IMR-90 (cell line): ENCODE results near the gene KRT7. TPM values are rescaled to one million over a fixed set of nuclear protein-coding genes. Genes with fewer than 3 reads are reported as not detected.

Experiments
- ATAC-seq: fragments of 200-7000 bp; cut with Tn5 transposase; 2 replicates; pipeline ENCODE4 v1.9.1; 2020; ENCODE audit warnings: low read depth, mild to moderate bottlenecking, moderate library complexity
- BruUV-seq: library from RNA; stranded (reverse); fragments of 400-500 nt; replicated peaks from 2 replicates; lab custom pipeline; 2021; lab: Mats Ljungman, UMichigan
- CTCF ChIA-PET: fragments of 300-600 bp; formaldehyde crosslinking; extraction: SDS; loops from one replicate; lab custom pipeline; 2021; ENCODE audit warnings: antibody characterized with exemption; lab: Yijun Ruan, JAX
- POLR2A ChIA-PET: fragments of 300-600 bp; sonication (Branson Sonifier 250); formaldehyde crosslinking; loops from one replicate; lab custom pipeline; 2022; ENCODE audit warnings: antibody characterized with exemption; ENCODE audit not compliant: unreplicated experiment; lab: Charles Lee
- DNase-seq: peaks from one replicate; pipeline ENCODE4 v3.0.0; 2013
- H2AFZ ChIP-seq: replicated peaks from 2 replicates; pipeline ENCODE3; 2013; ENCODE audit warnings: low read length, mild to moderate bottlenecking; ENCODE audit not compliant: poor library complexity
- H2AK5ac ChIP-seq: 2 replicates; pipeline ENCODE4 v1.6.1; 2013; ENCODE audit warnings: low read depth, low read length, inconsistent platforms
- H2AK9ac ChIP-seq: replicated peaks from 2 replicates; pipeline ENCODE3; 2013; ENCODE audit warnings: mild to moderate bottlenecking, low read depth, low read length, moderate library complexity; ENCODE audit not compliant: poor library complexity
- H2BK120ac ChIP-seq: 2 replicates; pipeline ENCODE4 v1.6.1; 2013; ENCODE audit warnings: low read depth, low read length, inconsistent platforms
- H2BK15ac ChIP-seq: 3 replicates; pipeline ENCODE4 v1.6.1; 2013; ENCODE audit warnings: low read depth, low read length, inconsistent platforms
- H2BK20ac ChIP-seq: 2 replicates; pipeline ENCODE4 v1.6.1; 2013; ENCODE audit warnings: low read depth, mild to moderate bottlenecking, inconsistent platforms, low read length, moderate library complexity
- H2BK5ac ChIP-seq: 2 replicates; pipeline ENCODE4 v1.6.1; 2013; ENCODE audit warnings: mild to moderate bottlenecking, low read depth, low read length, inconsistent platforms; ENCODE audit not compliant: poor library complexity, severe bottlenecking
- H3K14ac ChIP-seq: replicated peaks from 2 replicates; pipeline ENCODE4 v1.6.1; 2013; ENCODE audit warnings: low read depth, low read length, inconsistent platforms
- H3K18ac ChIP-seq: 2 replicates; pipeline ENCODE4 v1.6.1; 2013; ENCODE audit warnings: low read depth, low read length, control low read depth
- H3K23ac ChIP-seq: 2 replicates; pipeline ENCODE4 v1.6.1; 2013; ENCODE audit warnings: low read depth, low read length, inconsistent platforms
- H3K27ac ChIP-seq: 2 replicates; pipeline ENCODE4 v1.5.1; 2013; ENCODE audit warnings: mild to moderate bottlenecking, control low read depth, low read length; ENCODE audit not compliant: insufficient read depth
- H3K27me3 ChIP-seq: 2 replicates; pipeline ENCODE4 v1.6.1; 2013; ENCODE audit warnings: low read length; ENCODE audit not compliant: control insufficient read depth, insufficient read depth
- H3K36me3 ChIP-seq: 2 replicates; pipeline ENCODE4 v1.6.1; 2013; ENCODE audit warnings: low read length, mixed read lengths; ENCODE audit not compliant: control insufficient read depth, insufficient read depth
- H3K4ac ChIP-seq: 2 replicates; pipeline ENCODE4 v1.6.1; 2013; ENCODE audit warnings: low read depth, low read length, inconsistent platforms
- H3K4me1 ChIP-seq: 2 replicates; pipeline ENCODE4 v1.6.1; 2013; ENCODE audit warnings: low read length, mixed read lengths; ENCODE audit not compliant: control insufficient read depth, insufficient read depth
- H3K4me2 ChIP-seq: 2 replicates; pipeline ENCODE4 v1.6.1; 2013; ENCODE audit warnings: low read depth, mild to moderate bottlenecking, control low read depth, low read length, moderate library complexity
- H3K4me3 ChIP-seq: 2 replicates; pipeline ENCODE4 v1.5.1; 2013; ENCODE audit warnings: low read depth, mild to moderate bottlenecking, control low read depth, low read length, moderate library complexity; ENCODE audit not compliant: insufficient read depth
- H3K56ac ChIP-seq: 2 replicates; pipeline ENCODE4 v1.6.1; 2013; ENCODE audit warnings: low read length, inconsistent platforms; ENCODE audit not compliant: insufficient read depth; ENCODE audit errors: extremely low read depth
- H3K79me1 ChIP-seq, 2 experiments: 2 replicates each; pipeline ENCODE4 v1.6.1; 2013; ENCODE audit warnings: low read length in 2 of 2, inconsistent platforms in 1 of 2, low read depth in 1 of 2
- H3K9ac ChIP-seq: 2 replicates; pipeline ENCODE4 v1.6.1; 2013; ENCODE audit warnings: low read depth, low read length, control low read depth
- H3K9me1 ChIP-seq: 2 replicates; pipeline ENCODE4 v1.6.1; 2013; ENCODE audit warnings: low read length, inconsistent platforms; ENCODE audit not compliant: insufficient read depth
- H3K9me3 ChIP-seq: 2 replicates; pipeline ENCODE4 v1.6.1; 2013; ENCODE audit warnings: low read length; ENCODE audit not compliant: control insufficient read depth, insufficient read depth
- H4K20me1 ChIP-seq: 2 replicates; pipeline ENCODE4 v1.6.1; 2013; ENCODE audit warnings: low read length, inconsistent platforms; ENCODE audit not compliant: insufficient read depth
- H4K5ac ChIP-seq: 2 replicates; pipeline ENCODE4 v1.6.1; 2013; ENCODE audit warnings: mild to moderate bottlenecking, low read depth, low read length, control low read depth
- H4K8ac ChIP-seq, 2 experiments: 2 replicates each; pipeline ENCODE4 v1.6.1; 2013; ENCODE audit warnings: low read depth in 2 of 2, low read length in 2 of 2, control low read depth in 1 of 2, inconsistent platforms in 1 of 2
- H4K91ac ChIP-seq: 2 replicates; pipeline ENCODE4 v1.6.1; 2013; ENCODE audit warnings: low read depth, low read length, inconsistent platforms; ENCODE audit not compliant: insufficient read depth
- CTCF ChIP-seq: conservative IDR thresholded peaks from 2 replicates; pipeline ENCODE4 v1.5.1; 2012; ENCODE audit warnings: mild to moderate bottlenecking, low read depth, low read length, improper control_type of control experiment
- FOS ChIP-seq: fragments of 150-350 bp; IDR thresholded peaks from 2 replicates; pipeline ENCODE4 v1.6.1; 2016; ENCODE audit warnings: low read depth, low read length
- MXI1 ChIP-seq: IDR thresholded peaks from 2 replicates; pipeline ENCODE4 v1.6.1; 2012; ENCODE audit warnings: low read depth, mild to moderate bottlenecking, low read length, moderate library complexity, borderline replicate concordance
- NFE2L2 ChIP-seq: fragments of 150-350 bp; IDR thresholded peaks from 2 replicates; pipeline ENCODE4 v1.6.1; 2016; ENCODE audit warnings: low read depth, mild to moderate bottlenecking, low read length
- POLR2A ChIP-seq: IDR thresholded peaks from 2 replicates; pipeline ENCODE4 v1.6.1; 2012; ENCODE audit warnings: mild to moderate bottlenecking, low read depth, low read length
- RAD21 ChIP-seq: IDR thresholded peaks from 2 replicates; pipeline ENCODE4 v1.6.1; 2012; ENCODE audit warnings: low read length, improper control_type of control experiment
- RFX5 ChIP-seq: IDR thresholded peaks from 2 replicates; pipeline ENCODE4 v1.8.0; 2012; ENCODE audit warnings: low read depth, mild to moderate bottlenecking, low read length, moderate library complexity
- SMC3 ChIP-seq: fragments of 150-350 bp; IDR thresholded peaks from 2 replicates; pipeline ENCODE4 v1.6.1; 2016; ENCODE audit warnings: low read depth, mild to moderate bottlenecking, antibody characterized with exemption, low read length, moderate library complexity
- WGBS, 2 experiments: methylation state at CpG; one replicate each; pipeline versions ENCODE4 v1.1.5 to v1.1.7; 2013; ENCODE audit warnings: missing lambda C conversion rate in 2 of 2; ENCODE audit not compliant: insufficient read length in 1 of 2; ENCODE audit errors: extremely low coverage in 2 of 2; 5-methylcytosine and 5-hydroxymethylcytosine counted together
- dilution Hi-C: fragments of 300-500 bp; cut with HindIII; formaldehyde crosslinking; loops from one replicate; pipeline ENCODE4 v1.14.3; 2018; ENCODE audit warnings: low sequenced_read_pairs; ENCODE audit not compliant: unreplicated experiment
- in situ Hi-C: fragments of 300-500 bp; cut with MboI; formaldehyde crosslinking; loops from 3 replicates; pipeline ENCODE4 v1.14.3; 2019; ENCODE audit warnings: low sequenced_read_pairs, inconsistent platforms, mixed read lengths
- intact Hi-C: fragments of 100-400 bp; cut with micrococcal nuclease; formaldehyde crosslinking; loops from 2 replicates; pipeline ENCODE4 v1.10.0; 2022
- polyA plus RNA-seq, 3 experiments: library from polyadenylated mRNA; depleted of rRNA; stranded (reverse); fragments of >200 nt; gene quantifications; 2 replicates each; pipeline ENCODE4 v1.2.3, GENCODE V29; 2012; ENCODE audit warnings: low replicate concordance in 1 of 3
- total RNA-seq: library from RNA; depleted of rRNA; stranded (reverse); fragments of >200 nt; gene quantifications from 2 replicates; pipeline ENCODE4 v1.2.3, GENCODE V29; 2012

Gene KRT7
- total and polyA plus RNA-seq, 2 of the 4 experiments (the other 2 are of a cell fraction), result 0.54 to 1.7 TPM

- Histone ChIP-seq H3K18ac (peak overlapping the region; percentile 85), H3K23ac (peak overlapping the region; percentile 98), H3K9me1 (peaks cover 46% of the 10 kb centered on the region), H3K14ac (peak overlapping the region; percentile 99), H2AFZ (peak overlapping the region; percentile 92), H2BK20ac (peak overlapping the region; percentile 99), H2BK5ac (peak overlapping the region; percentile 93), H2BK15ac (peak overlapping the region; percentile 100), H2AK5ac (peak overlapping the region; percentile 100), H4K8ac (peak overlapping the region; percentile 91 to 99), H3K36me3 (no peaks in the 10 kb centered on the region), H4K91ac (peak overlapping the region; percentile 100), H3K4ac (peak overlapping the region; percentile 100), H3K9me3 (no peaks in the 10 kb centered on the region), H4K20me1 (peaks cover 5% of the 10 kb centered on the region; the same call in 1 of the 2 replicates), H4K5ac (peak overlapping the region; percentile 92), H3K9ac (peak overlapping the region; percentile 73), H2BK120ac (peak overlapping the region; percentile 99), H3K56ac (peak overlapping the region; percentile 99), H3K4me3 (no peak overlapping the region), H3K4me2 (peak overlapping the region; percentile 67), H3K27me3 (peaks cover 2% of the 10 kb centered on the region; the same call in 1 of the 2 replicates), H2AK9ac (peak overlapping the region; percentile 95), H3K27ac (peak overlapping the region; percentile 91), H3K4me1 (peaks cover 24% of the 10 kb centered on the region), H3K79me1 (peaks cover 0 to 8% of the 10 kb centered on the region in 2 experiments; a peak in 1 of 4 replicates)
- POLR2A ChIA-PET, result interaction anchor here (0.9 kb wide), 1 partner anchor 41 kb away, joined by 3 read pairs; no protein-coding TSS in a partner anchor
- TF ChIP-seq CTCF (peak; percentile 97), MXI1 (no peak), SMC3 (peak; percentile 61), RFX5 (no peak), POLR2A (0 out of 2 replicates have a peak, but pooled peaks have one; percentile 35), FOS (no peak), NFE2L2 (no peak), RAD21 (peak; percentile 88)
- dilution Hi-C loops, result no loop called here
- CTCF ChIA-PET, result interaction anchor here (0.6 to 2.9 kb wide), 29 partner anchors 9 to 1486 kb away, joined by 3 to 14 read pairs (median 4); partner anchors contain the start of gene KRT80
- DNase-seq (peak; percentile 65), ATAC-seq (peak; percentile 88)
- BruUV-seq, result no TSS peak
- intact Hi-C loops, result loop anchor here (1.0 to 5.0 kb wide), 3 partner anchors 46 to 122 kb away; partner anchors contain the start of gene KRT7
- in situ Hi-C loops, result no loop called here
- 2% methylated on average over 10 of the region's 32 CpGs; no CpG with 5 or more reads in 1 of the 2 experiments for WGBS, 2 experiments
Observed at GRCh38 chr12:52278575-52279421, 45.8 kb downstream of the KRT7 start.
